K562 (cell line): Measurements from ENCODE around the gene SART1. TPM values are rescaled to one million over a fixed set of nuclear protein-coding genes. Genes with fewer than 3 reads are reported as not detected.

Experiments used
- ATAC-seq: fragments of 200-7000 bp; cut with Tn5 transposase; 3 replicates; pipeline ENCODE4 v1.9.1; 2020; ENCODE audit warnings: moderate library complexity
- BruUV-seq: library from RNA; stranded (reverse); fragments of 400-500 nt; replicated peaks from 2 replicates; lab custom pipeline; 2021; lab: Mats Ljungman, UMichigan
- CTCF ChIA-PET: fragments of 300-600 bp; formaldehyde crosslinking; extraction: SDS; loops from one replicate; lab custom pipeline; 2021; ENCODE audit warnings: low intra/inter-chr PET ratio; lab: Yijun Ruan, JAX
- POLR2A ChIA-PET: fragments of 300-600, 350-650 bp; sonication (Branson Sonifier 250); formaldehyde crosslinking; extraction: SDS; loops from one replicate; lab custom pipeline; 2021; ENCODE audit warnings: antibody characterized with exemption, inconsistent platforms; lab: Yijun Ruan, JAX
- DNase-seq, 4 experiments: peaks; one replicate each; pipeline versions ENCODE4 v3.0.0 to v3.0.0-alpha.2; 2011 to 2018; ENCODE audit warnings: low spot score in 3 of 4, mixed read lengths in 3 of 4; ENCODE audit errors: extremely low read depth in 1 of 4
- FAIRE-seq: peaks from 2 replicates; lab custom pipeline; 2011; peaks lifted over from hg19 to GRCh38; lab: Jason Lieb, UNC
- H2AFZ ChIP-seq: 2 replicates; pipeline ENCODE4 v1.6.0; 2011; ENCODE audit warnings: low read depth, low read length, control low read depth, inconsistent platforms
- H3K27ac ChIP-seq: fragments of 200-600 bp; 3 replicates; pipeline ENCODE4 v1.8.0; 2011; ENCODE audit warnings: low read depth, mild to moderate bottlenecking, control low read depth, inconsistent platforms, low read length, moderate library complexity, mixed read lengths; ENCODE audit errors: extremely low read depth
- H3K27me3 ChIP-seq, 2 experiments: fragments of 300-600 bp in 1 of 2; 2 replicates in 1 of 2; 3 replicates in 1 of 2; pipeline versions ENCODE4 v1.6.0 to v1.8.0; 2011; ENCODE audit warnings: inconsistent platforms in 2 of 2, low read length in 2 of 2, mild to moderate bottlenecking in 1 of 2, mixed read lengths in 1 of 2, moderate library complexity in 1 of 2; ENCODE audit not compliant: control insufficient read depth in 2 of 2, insufficient read depth in 2 of 2
- H3K36me3 ChIP-seq: fragments of 300-600 bp; 3 replicates; pipeline ENCODE4 v1.8.0; 2011; ENCODE audit warnings: mild to moderate bottlenecking, low read length, inconsistent platforms; ENCODE audit not compliant: control insufficient read depth, insufficient read depth
- H3K4me1 ChIP-seq, 2 experiments: fragments of 200-600 bp in 1 of 2; replicated peaks in 1 of 2; 2 replicates in 1 of 2; 3 replicates in 1 of 2; pipeline versions ENCODE4 v1.5.1 to v1.8.0; 2011; ENCODE audit warnings: inconsistent platforms in 2 of 2, low read length in 2 of 2, mild to moderate bottlenecking in 1 of 2, mixed read lengths in 1 of 2, moderate library complexity in 1 of 2; ENCODE audit not compliant: control insufficient read depth in 2 of 2, insufficient read depth in 2 of 2
- H3K4me2 ChIP-seq: 2 replicates; pipeline ENCODE4 v1.6.1; 2011; ENCODE audit warnings: low read length, control low read depth, inconsistent platforms, mixed read lengths; ENCODE audit not compliant: insufficient read depth
- H3K4me3 ChIP-seq: fragments of 200-600 bp; sonication (generic), shearing (Covaris generic); 2 replicates; pipeline ENCODE4 v1.5.1; 2016; ENCODE audit warnings: control low read depth, inconsistent platforms
- H3K79me2 ChIP-seq: fragments of 200-600 bp; 3 replicates; pipeline ENCODE4 v1.8.0; 2011; ENCODE audit warnings: low read length, inconsistent platforms; ENCODE audit not compliant: control insufficient read depth, insufficient read depth
- H3K9ac ChIP-seq, 2 experiments: 2 replicates each; pipeline versions ENCODE4 v1.6.0 to v1.6.1; 2011; ENCODE audit warnings: low read depth in 2 of 2, low read length in 2 of 2, control low read depth in 1 of 2, inconsistent platforms in 1 of 2, mild to moderate bottlenecking in 1 of 2, mixed read lengths in 1 of 2; ENCODE audit not compliant: insufficient read depth in 1 of 2
- H3K9me1 ChIP-seq: one replicate; pipeline ENCODE4 v1.6.0; 2011; ENCODE audit warnings: inconsistent platforms, mild to moderate bottlenecking, low read length, moderate library complexity; ENCODE audit not compliant: control insufficient read depth, insufficient read depth
- H3K9me3 ChIP-seq: replicated peaks from 2 replicates; pipeline ENCODE4 v1.5.1; 2011; ENCODE audit warnings: low read depth, low read length, inconsistent platforms; ENCODE audit not compliant: control insufficient read depth, insufficient read depth
- H4K20me1 ChIP-seq: replicated peaks from 2 replicates; pipeline ENCODE4 v1.6.1; 2011; ENCODE audit warnings: low read length, inconsistent platforms, mixed read lengths; ENCODE audit not compliant: control insufficient read depth, insufficient read depth
- ARID1B ChIP-seq: fragments of 450-650 bp; IDR thresholded peaks from 2 replicates; pipeline ENCODE4 v1.6.1; 2016; ENCODE audit warnings: antibody characterized with exemption, mild to moderate bottlenecking, inconsistent platforms
- DLX4 ChIP-seq: fragments of 250-450 bp; sonication (Bioruptor Pico); IDR thresholded peaks from 2 replicates; pipeline ENCODE4 v1.6.1; 2021; ENCODE audit warnings: mild to moderate bottlenecking
- ERF ChIP-seq: fragments of 450-650 bp; formaldehyde crosslinking; IDR thresholded peaks from 2 replicates; pipeline ENCODE4 v1.4.0; 2020; ENCODE audit warnings: mild to moderate bottlenecking, mixed read lengths
- HMG20B ChIP-seq: fragments of 250-450 bp; sonication (Bioruptor Pico); IDR thresholded peaks from 2 replicates; pipeline ENCODE4 v1.5.0; 2021; ENCODE audit warnings: mild to moderate bottlenecking
- IRF2 ChIP-seq: sonication (generic); formaldehyde crosslinking; IDR thresholded peaks from 2 replicates; pipeline ENCODE4 v1.8.1; 2022; ENCODE audit warnings: mild to moderate bottlenecking, missing genetic modification reagents
- JUN ChIP-seq, 2 experiments: sonication (generic) in 1 of 2; formaldehyde crosslinking in 1 of 2; IDR thresholded peaks; 2 replicates each; pipeline versions ENCODE4 v1.6.1 to v1.8.0; 2012 to 2022; ENCODE audit warnings: borderline replicate concordance in 2 of 2, mild to moderate bottlenecking in 2 of 2, improper control_type of control experiment in 1 of 2, low read depth in 1 of 2, low read length in 1 of 2, missing genetic modification reagents in 1 of 2
- NCOA6 ChIP-seq: fragments of 450-650 bp; IDR thresholded peaks from 2 replicates; pipeline ENCODE4 v1.6.1; 2017; ENCODE audit warnings: mild to moderate bottlenecking
- NFE2 ChIP-seq: IDR thresholded peaks from 2 replicates; pipeline ENCODE4 v1.6.1; 2014; ENCODE audit warnings: antibody characterized with exemption, low read depth
- PKNOX1 ChIP-seq: fragments of 450-650 bp; IDR thresholded peaks from 2 replicates; pipeline ENCODE4 v1.6.1; 2016
- PTTG1 ChIP-seq: fragments of 450-650 bp; IDR thresholded peaks from 2 replicates; pipeline ENCODE4 v1.6.1; 2016; ENCODE audit warnings: low read depth, mild to moderate bottlenecking, missing genetic modification characterization, missing compliant biosample characterization
- RBFOX2 ChIP-seq: fragments of 200-400 bp; formaldehyde crosslinking; IDR thresholded peaks from 2 replicates; pipeline ENCODE4 v1.6.1; 2017; ENCODE audit warnings: low read depth, mild to moderate bottlenecking, low read length, moderate library complexity
- RFX1 ChIP-seq: fragments of 450-650 bp; IDR thresholded peaks from 2 replicates; pipeline ENCODE4 v1.6.1; 2016; ENCODE audit warnings: mild to moderate bottlenecking, moderate library complexity
- SOX6 ChIP-seq: fragments of 450-650 bp; IDR thresholded peaks from 2 replicates; pipeline ENCODE4 v1.6.1; 2014; ENCODE audit warnings: mild to moderate bottlenecking
- SUPT5H ChIP-seq: fragments of 450-650 bp; IDR thresholded peaks from 2 replicates; pipeline ENCODE4 v1.6.1; 2016
- TAF7 ChIP-seq: fragments of 450-650 bp; IDR thresholded peaks from 2 replicates; pipeline ENCODE4 v1.6.1; 2016; ENCODE audit warnings: missing genetic modification characterization, missing compliant biosample characterization
- ZFX ChIP-seq: sonication (generic); formaldehyde crosslinking; IDR thresholded peaks from 2 replicates; pipeline ENCODE4 v1.8.0; 2022; ENCODE audit warnings: mild to moderate bottlenecking, missing genetic modification reagents, moderate library complexity
- ZNF830 ChIP-seq: fragments of 250-450 bp; sonication (Bioruptor Pico); IDR thresholded peaks from 2 replicates; pipeline ENCODE4 v1.5.0; 2021; ENCODE audit warnings: mild to moderate bottlenecking
- WGBS: fragments of 100-300 bp; shearing (Covaris generic); methylation state at CpG from one replicate; pipeline ENCODE4 v1.1.6; 2016; ENCODE audit warnings: low coverage, mixed read lengths; ENCODE audit not compliant: insufficient coverage; ENCODE audit errors: missing lambda C conversion rate; 5-methylcytosine and 5-hydroxymethylcytosine counted together
- in situ Hi-C: fragments of 300-500 bp; cut with MboI; formaldehyde crosslinking; loops from 4 replicates; pipeline ENCODE4 v1.15.0; 2018; ENCODE audit warnings: inconsistent platforms, mixed read lengths
- intact Hi-C: fragments of 100-400 bp; cut with micrococcal nuclease; formaldehyde crosslinking; loops from 2 replicates; pipeline ENCODE4 v1.14.2; 2022
- polyA plus RNA-seq, 8 experiments: library from polyadenylated mRNA; depleted of rRNA in 4 of 8; stranded (reverse) in 5 of 8; unstranded in 3 of 8; fragments of >200 nt; fragmentation: Nextera tagmentation in 2 of 8; fragmentation: Illumina TruSeq in 1 of 8; extraction: Ambion mirVana in 2 of 8; extraction: Trizol in 1 of 8; gene quantifications; 2 replicates each; pipeline versions ENCODE4 v1.2.1 to v1.2.3, GENCODE V29; 2011 to 2014; ENCODE audit warnings: inconsistent platforms in 1 of 8, missing spikeins in 1 of 8
- total RNA-seq, 7 experiments: library from RNA; depleted of rRNA in 6 of 7; stranded (reverse); fragments of >200 nt in 6 of 7; fragmentation: Illumina TruSeq in 2 of 7; extraction: Trizol in 2 of 7; gene quantifications; 2 replicates each; pipeline versions ENCODE4 v1.2.1 to v1.2.3, GENCODE V29; 2011 to 2021; ENCODE audit warnings: low replicate concordance in 1 of 7
- TF ChIP-seq, protein P1 (sequence below): fragments of 450-650 bp; formaldehyde crosslinking; conservative IDR thresholded peaks from 2 replicates; pipeline ENCODE4 v1.4.0; 2022; ENCODE audit warnings: mild to moderate bottlenecking, missing genetic modification characterization

The SART1 gene
- total and polyA plus RNA-seq, 9 of the 15 experiments (the other 6 are each of a cell fraction or from before 2014, with no cell fraction given) = 4.8 to 84.1 (median 31.7) TPM

GRCh38 chr11:65953471-65953870, 8.1 kb upstream of the SART1 start:
- TF ChIP-seq NFE2 (no peak), PTTG1 (tag) (no peak), ZNF830 (CRISPR knock-in tag) (no peak), NCOA6 (no peak), HMG20B (no peak), IRF2 (CRISPR knock-in tag) (no peak), JUN (IDR thresholded peaks at IDR 0.05; ENCODE audit: borderline replicate concordance, low read depth, low read length) (no peak), JUN (CRISPR knock-in tag; IDR thresholded peaks at IDR 0.05; ENCODE audit: borderline replicate concordance) (no peak), ERF (CRISPR knock-in tag) (no peak), TAF7 (tag) (no peak), ZFX (CRISPR knock-in tag) (no peak), RBFOX2 (no peak), DLX4 (no peak), ARID1B (no peak), RFX1 (no peak), SOX6 (no peak), PKNOX1 (no peak), SUPT5H (no peak)
- TF ChIP-seq, protein P1, sequence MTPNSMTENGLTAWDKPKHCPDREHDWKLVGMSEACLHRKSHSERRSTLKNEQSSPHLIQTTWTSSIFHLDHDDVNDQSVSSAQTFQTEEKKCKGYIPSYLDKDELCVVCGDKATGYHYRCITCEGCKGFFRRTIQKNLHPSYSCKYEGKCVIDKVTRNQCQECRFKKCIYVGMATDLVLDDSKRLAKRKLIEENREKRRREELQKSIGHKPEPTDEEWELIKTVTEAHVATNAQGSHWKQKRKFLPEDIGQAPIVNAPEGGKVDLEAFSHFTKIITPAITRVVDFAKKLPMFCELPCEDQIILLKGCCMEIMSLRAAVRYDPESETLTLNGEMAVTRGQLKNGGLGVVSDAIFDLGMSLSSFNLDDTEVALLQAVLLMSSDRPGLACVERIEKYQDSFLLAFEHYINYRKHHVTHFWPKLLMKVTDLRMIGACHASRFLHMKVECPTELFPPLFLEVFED (CRISPR knock-in tag) = no peak
- TF ChIP-seq, all 486 proteins: peak for 0
- ATAC-seq (no peak; the same call in 2 of the 3 replicates), DNase-seq (no peak), FAIRE-seq (no peak)
- H3K4me1 ChIP-seq = peaks cover 0 to 8% of the 10 kb centered on the region in 2 experiments; a peak in 3 of 5 replicates
- in situ Hi-C loops = no loop called here
- H3K27ac ChIP-seq = no peak overlapping the region
- intact Hi-C loops = no loop called here
- no peak overlapping the region for H3K4me3 ChIP-seq
- ChIA-PET POLR2A (interaction anchor here (0.5 to 1.2 kb wide), 4 partner anchors 8 to 526 kb away, joined by 3 to 4 read pairs (median 3); partner anchors contain the start of gene CCDC85B), CTCF (no interaction called here)
- no TSS peak for BruUV-seq
- H3K36me3 ChIP-seq = no peaks in the 10 kb centered on the region
- peak overlapping the region in 1 of 2 experiments; percentile 65; a peak in 1 of 4 replicates for H3K9ac ChIP-seq
- H2AFZ ChIP-seq = 0 out of 2 replicates have a peak overlapping the region, but pooled peaks have one; percentile 15
- no peaks in the 10 kb centered on the region for H3K27me3 ChIP-seq
- H3K9me3 ChIP-seq = no peaks in the 10 kb centered on the region
- H3K4me2 ChIP-seq = no peak overlapping the region
- WGBS = 70% methylated on average over 20 of the region's 20 CpGs
- no peaks in the 10 kb centered on the region for H3K9me1 ChIP-seq
- no peaks in the 10 kb centered on the region for H3K79me2 ChIP-seq
- no peaks in the 10 kb centered on the region for H4K20me1 ChIP-seq
